Large intestine (tissue), 3 donors: ENCODE data around the gene ZFAND6. TPM values are rescaled to one million over a fixed set of nuclear protein-coding genes. Genes with fewer than 3 reads are reported as not detected.

ENCODE experiments used
- DNase-seq, 2 donors: peaks; one replicate each; pipeline versions ENCODE4 v3.0.0 to v3.0.0-alpha.2; 2013
- H3K27ac ChIP-seq: one replicate; pipeline ENCODE4 v1.5.1; 2013; ENCODE audit warnings: low read length
- H3K27me3 ChIP-seq: 2 replicates; pipeline ENCODE4 v1.6.1; 2013; ENCODE audit warnings: low read length; ENCODE audit not compliant: control insufficient read depth, insufficient read depth
- H3K36me3 ChIP-seq: 2 replicates; pipeline ENCODE4 v1.6.1; 2013; ENCODE audit warnings: low read length; ENCODE audit not compliant: control insufficient read depth, insufficient read depth
- H3K4me1 ChIP-seq: one replicate; pipeline ENCODE4 v1.6.1; 2013; ENCODE audit warnings: low read length; ENCODE audit not compliant: control insufficient read depth, insufficient read depth
- H3K4me3 ChIP-seq: one replicate; pipeline ENCODE4 v1.5.1; 2013; ENCODE audit warnings: low read length
- H3K9me3 ChIP-seq: one replicate; pipeline ENCODE4 v1.6.1; 2013; ENCODE audit warnings: mild to moderate bottlenecking, low read depth, low read length, moderate library complexity; ENCODE audit not compliant: control insufficient read depth
- WGBS: methylation state at CpG from one replicate; pipeline ENCODE4 v1.1.5; 2013; ENCODE audit warnings: low lambda C conversion rate; ENCODE audit not compliant: insufficient coverage; 5-methylcytosine and 5-hydroxymethylcytosine counted together
- polyA plus RNA-seq: library from polyadenylated mRNA; unstranded; fragments of 120-200 nt; gene quantifications from one replicate; pipeline ENCODE4 v1.2.1, GENCODE V29; 2013

The ZFAND6 gene
- polyA plus RNA-seq, 1 donor = 86.3 TPM

GRCh38 chr15:80174017-80174746 lies 114.7 kb downstream of the ZFAND6 start:
- Histone ChIP-seq H3K9me3 (no peaks in the 10 kb centered on the region), H3K36me3 (peaks cover 70% of the 10 kb centered on the region), H3K4me3 (no peak overlapping the region), H3K27me3 (no peaks in the 10 kb centered on the region), H3K4me1 (no peaks in the 10 kb centered on the region), H3K27ac (no peak overlapping the region)
- DNase-seq = no peak
- WGBS = 100% methylated on average over 1 of the region's 11 CpGs

- Histone ChIP-seq H3K4me1 (no peaks in the 10 kb centered on the region), H3K4me3 (no peak overlapping the region), H3K27ac (no peak overlapping the region), H3K36me3 (peaks cover 73% of the 10 kb centered on the region), H3K9me3 (no peaks in the 10 kb centered on the region), H3K27me3 (no peaks in the 10 kb centered on the region)
- no CpG with 5 or more reads among the region's 9 CpGs for WGBS
- DNase-seq = no peak
These were observed 116.0 kb downstream of the ZFAND6 start for GRCh38 chr15:80175436-80175835.

DNA sequence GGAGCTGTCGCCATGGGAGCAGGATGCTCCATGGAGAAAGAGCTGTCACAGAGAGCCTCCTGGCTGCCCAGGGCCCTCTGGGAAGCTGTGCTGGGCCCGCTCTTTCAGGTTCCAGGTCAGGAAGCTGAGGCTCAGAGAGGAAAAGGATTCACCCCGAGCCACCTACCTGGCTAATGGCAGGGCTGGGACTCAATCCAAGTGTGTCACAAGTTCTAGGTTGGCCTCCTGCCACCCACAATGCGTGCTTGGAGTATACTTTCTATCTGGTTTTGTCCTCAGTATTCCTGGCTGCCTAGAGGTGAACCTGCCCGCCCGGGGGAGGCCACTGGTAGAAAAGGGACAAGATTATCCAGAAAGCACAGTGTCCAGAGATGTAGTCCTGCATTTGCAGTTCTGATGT lies 117.0 kb downstream of the ZFAND6 start:
- no CpG with 5 or more reads among the region's 6 CpGs for WGBS

GRCh38 chr15:80177156-80177555 lies 117.7 kb downstream of the ZFAND6 start:
- Histone ChIP-seq H3K27ac (no peak overlapping the region), H3K4me3 (no peak overlapping the region), H3K4me1 (no peaks in the 10 kb centered on the region), H3K27me3 (no peaks in the 10 kb centered on the region), H3K9me3 (no peaks in the 10 kb centered on the region), H3K36me3 (peaks cover 82% of the 10 kb centered on the region)
- no CpG with 5 or more reads among the region's 2 CpGs for WGBS
- DNase-seq = no peak

More for the DNA sequence above, 117.0 kb downstream of the ZFAND6 start:
- DNase-seq = no peak
- H3K36me3 ChIP-seq = peaks cover 81% of the 10 kb centered on the region
- H3K9me3 ChIP-seq = no peaks in the 10 kb centered on the region
- H3K27ac ChIP-seq = no peak overlapping the region
- H3K27me3 ChIP-seq = no peaks in the 10 kb centered on the region
- H3K4me3 ChIP-seq = no peak overlapping the region
- H3K4me1 ChIP-seq = no peaks in the 10 kb centered on the region

GRCh38 chr15:80179025-80179759 lies 119.7 kb downstream of the ZFAND6 start:
- no peak for DNase-seq
- peaks cover 82% of the 10 kb centered on the region for H3K36me3 ChIP-seq

DNA sequence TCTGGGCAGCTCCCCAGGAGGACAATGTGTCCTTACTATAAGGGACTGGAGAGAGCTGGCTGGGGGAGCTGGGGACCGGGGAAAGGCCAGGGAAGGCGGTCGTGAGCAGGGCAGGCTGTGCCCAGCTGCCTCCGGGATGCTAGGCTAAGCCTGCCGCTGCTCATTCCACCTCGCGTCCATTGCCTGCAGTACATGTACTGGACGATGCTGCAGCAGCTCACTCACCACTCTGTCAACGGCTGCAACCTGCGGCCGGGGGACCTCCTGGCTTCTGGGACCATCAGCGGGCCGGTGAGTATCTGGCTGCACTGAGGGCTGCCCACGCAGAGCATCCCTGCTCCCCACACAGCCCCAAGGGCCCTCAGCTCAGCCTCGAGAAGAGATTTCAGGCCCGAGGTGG lies 120.5 kb downstream of the ZFAND6 start:
- no CpG with 5 or more reads among the region's 16 CpGs for WGBS
- no peaks in the 10 kb centered on the region for H3K4me1 ChIP-seq
- no peak for DNase-seq
- no peak overlapping the region for H3K4me3 ChIP-seq
- no peaks in the 10 kb centered on the region for H3K27me3 ChIP-seq
- no peaks in the 10 kb centered on the region for H3K9me3 ChIP-seq
- peaks cover 80% of the 10 kb centered on the region for H3K36me3 ChIP-seq
- no peak overlapping the region for H3K27ac ChIP-seq

More at GRCh38 chr15:80179025-80179759, 119.7 kb downstream of the ZFAND6 start:
- Histone ChIP-seq H3K9me3 (no peaks in the 10 kb centered on the region), H3K27ac (no peak overlapping the region), H3K4me1 (no peaks in the 10 kb centered on the region), H3K4me3 (no peak overlapping the region), H3K27me3 (no peaks in the 10 kb centered on the region)
- WGBS = 100% methylated on average over 2 of the region's 17 CpGs

- WGBS = no CpG with 5 or more reads among the region's 7 CpGs
- H3K36me3 ChIP-seq = peaks cover 79% of the 10 kb centered on the region
- no peak overlapping the region for H3K27ac ChIP-seq
- H3K27me3 ChIP-seq = no peaks in the 10 kb centered on the region
- DNase-seq = no peak
- no peak overlapping the region for H3K4me3 ChIP-seq
- H3K4me1 ChIP-seq = no peaks in the 10 kb centered on the region
- H3K9me3 ChIP-seq = no peaks in the 10 kb centered on the region
These were observed 121.0 kb downstream of the ZFAND6 start for GRCh38 chr15:80180468-80180867.

DNA sequence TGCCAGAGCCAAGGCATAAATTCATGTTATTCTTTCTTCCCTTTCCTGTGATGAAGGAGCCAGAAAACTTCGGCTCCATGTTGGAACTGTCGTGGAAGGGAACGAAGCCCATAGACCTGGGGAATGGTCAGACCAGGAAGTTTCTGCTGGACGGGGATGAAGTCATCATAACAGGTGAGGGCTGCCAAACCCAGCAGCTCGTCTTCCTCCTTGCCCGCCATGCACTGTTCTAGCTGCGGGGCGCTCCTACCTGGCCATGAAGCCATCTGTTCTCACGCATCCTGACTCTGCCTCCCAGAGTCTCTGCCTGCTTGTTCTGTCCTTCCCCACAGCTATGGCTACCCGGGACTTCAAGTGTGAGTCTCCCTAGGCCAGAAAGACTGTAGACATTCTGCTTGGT lies 121.5 kb downstream of the ZFAND6 start:
- no CpG with 5 or more reads among the region's 10 CpGs for WGBS
- peaks cover 81% of the 10 kb centered on the region for H3K36me3 ChIP-seq
- DNase-seq = no peak
- H3K4me1 ChIP-seq = no peaks in the 10 kb centered on the region
- no peaks in the 10 kb centered on the region for H3K9me3 ChIP-seq
- no peak overlapping the region for H3K4me3 ChIP-seq
- H3K27me3 ChIP-seq = no peaks in the 10 kb centered on the region
- no peak overlapping the region for H3K27ac ChIP-seq

DNA sequence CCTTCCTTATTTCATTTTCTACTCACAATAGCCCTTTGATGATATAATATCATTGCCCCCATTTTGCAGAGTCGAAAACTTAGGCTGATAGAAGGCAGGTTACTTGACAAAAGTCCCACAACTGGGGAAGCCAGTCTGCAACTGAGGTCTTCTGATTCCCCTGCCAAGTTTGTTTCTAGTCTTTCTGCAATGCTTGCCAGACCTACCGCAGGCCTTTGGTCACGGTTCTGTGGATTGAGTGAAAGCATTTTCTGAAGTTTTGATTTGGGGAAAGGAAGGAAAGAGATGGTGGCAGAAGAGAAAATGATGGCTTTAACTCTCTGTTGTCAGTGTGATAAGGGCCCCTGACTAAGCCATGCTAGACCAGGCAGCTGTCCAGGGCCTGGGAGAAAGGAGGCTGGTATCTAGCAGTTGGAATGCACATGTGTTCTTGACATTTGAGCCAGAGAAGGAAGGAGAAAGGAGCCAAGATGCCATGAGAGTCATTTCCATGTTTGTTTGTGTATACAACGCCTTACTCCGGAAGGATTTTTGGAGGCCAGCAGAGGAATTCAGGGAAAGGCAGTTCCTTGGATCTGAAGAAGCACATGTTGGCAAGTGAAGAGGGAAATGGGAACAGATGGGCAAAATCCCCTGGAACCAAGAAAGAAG lies 123.3 kb downstream of the ZFAND6 start:
- Histone ChIP-seq H3K4me1 (peaks cover 2% of the 10 kb centered on the region), H3K27ac (no peak overlapping the region), H3K27me3 (no peaks in the 10 kb centered on the region), H3K9me3 (no peaks in the 10 kb centered on the region), H3K4me3 (no peak overlapping the region), H3K36me3 (peaks cover 85% of the 10 kb centered on the region)
- WGBS = 76% methylated on average over 2 of the region's 5 CpGs
- no peak for DNase-seq

GRCh38 chr15:80183306-80183705 lies 123.8 kb downstream of the ZFAND6 start:
- DNase-seq = no peak
- Histone ChIP-seq H3K4me3 (no peak overlapping the region), H3K9me3 (no peaks in the 10 kb centered on the region), H3K4me1 (peaks cover 4% of the 10 kb centered on the region), H3K27ac (no peak overlapping the region), H3K27me3 (no peaks in the 10 kb centered on the region), H3K36me3 (peaks cover 80% of the 10 kb centered on the region)
- WGBS = 100% methylated on average over 1 of the region's 10 CpGs
